Measurements from ENCODE around the gene FBXW8.

Gene FBXW8

GRCh38 chr12:117015811-117016210 is 105.1 kb downstream of the FBXW8 start:
- Histone ChIP-seq H3K4me3 (no peak overlapping the region), H3K27ac (no peak overlapping the region)
- no peak for TF ChIP-seq CTCF (IDR thresholded peaks at IDR 0.05)
- DNase-seq (ENCODE audit: low spot score): no peak

- Histone ChIP-seq H3K4me3 (no peak overlapping the region), H3K27ac (no peak overlapping the region)
- TF ChIP-seq CTCF (IDR thresholded peaks at IDR 0.05): no peak
- no peak for DNase-seq (ENCODE audit: low spot score)
Measured at GRCh38 chr12:117017807-117018206, 107.1 kb downstream of the FBXW8 start.

- H3K4me3 ChIP-seq: no peak overlapping the region
- TF ChIP-seq CTCF (IDR thresholded peaks at IDR 0.05): no peak
- no peak overlapping the region for H3K27ac ChIP-seq
- DNase-seq (ENCODE audit: low spot score): no peak
Measured at GRCh38 chr12:117018276-117018675, 107.5 kb downstream of the FBXW8 start.

GRCh38 chr12:117018685-117019084 is 107.9 kb downstream of the FBXW8 start:
- no peak for DNase-seq (ENCODE audit: low spot score)
- TF ChIP-seq CTCF (IDR thresholded peaks at IDR 0.05): no peak
- Histone ChIP-seq H3K27ac (no peak overlapping the region), H3K4me3 (no peak overlapping the region)

- no peak for TF ChIP-seq CTCF (IDR thresholded peaks at IDR 0.05)
- H3K4me3 ChIP-seq: no peak overlapping the region
- no peak for DNase-seq (ENCODE audit: low spot score)
- H3K27ac ChIP-seq: no peak overlapping the region
Measured at GRCh38 chr12:117019866-117020265, 109.1 kb downstream of the FBXW8 start.

- H3K4me3 ChIP-seq: no peak overlapping the region
- DNase-seq (ENCODE audit: low spot score): peak; percentile 50
- H3K27ac ChIP-seq: no peak overlapping the region
- no peak for TF ChIP-seq CTCF (IDR thresholded peaks at IDR 0.05)
Measured at GRCh38 chr12:117020536-117021220, 109.9 kb downstream of the FBXW8 start.

- H3K4me3 ChIP-seq: no peak overlapping the region
- no peak for TF ChIP-seq CTCF (IDR thresholded peaks at IDR 0.05)
- no peak overlapping the region for H3K27ac ChIP-seq
- DNase-seq (ENCODE audit: low spot score): no peak
Measured at GRCh38 chr12:117022465-117022864, 111.7 kb downstream of the FBXW8 start.

Data from coronary artery (tissue), 2 donors.